Endothelial cell of umbilical vein (primary cell): ENCODE data around the gene RABEPK. TPM values are rescaled to one million over a fixed set of nuclear protein-coding genes. Genes with fewer than 3 reads are reported as not detected.

ENCODE experiments used
- BruUV-seq: library from RNA; stranded (reverse); fragments of 400-500 nt; replicated peaks from 2 replicates; lab custom pipeline; 2021; lab: Mats Ljungman, UMichigan
- CTCF ChIA-PET: fragments of 300-600, 350-600 bp; sonication (Branson Sonifier 250); formaldehyde crosslinking; loops from one replicate; lab custom pipeline; 2021; ENCODE audit warnings: antibody characterized with exemption, inconsistent platforms; lab: Charles Lee
- POLR2A ChIA-PET: fragments of 300-600, 350-600 bp; sonication (Branson Sonifier 250); formaldehyde crosslinking; loops from one replicate; lab custom pipeline; 2021; ENCODE audit warnings: antibody characterized with exemption, inconsistent platforms; lab: Charles Lee
- DNase-seq: peaks from one replicate; pipeline ENCODE4 v3.0.0-alpha.2; 2011; ENCODE audit warnings: low read depth, low spot score
- FAIRE-seq: peaks from 2 replicates; lab custom pipeline; 2011; peaks lifted over from hg19 to GRCh38; lab: Jason Lieb, UNC
- H2AFZ ChIP-seq: 2 replicates; pipeline ENCODE4 v1.6.0; 2012; ENCODE audit warnings: low read depth, low read length, control low read depth, inconsistent platforms
- H3K27ac ChIP-seq: 2 replicates; pipeline ENCODE4 v1.5.1; 2011; ENCODE audit warnings: low read depth, mild to moderate bottlenecking, control low read depth, low read length, moderate library complexity; ENCODE audit not compliant: insufficient read depth
- H3K27me3 ChIP-seq, 2 experiments: 2 replicates each; pipeline versions ENCODE4 v1.6.0 to v1.6.1; 2011; ENCODE audit warnings: low read length in 2 of 2, mixed read lengths in 1 of 2; ENCODE audit not compliant: control insufficient read depth in 2 of 2, insufficient read depth in 2 of 2
- H3K36me3 ChIP-seq, 2 experiments: 2 replicates in 1 of 2; 3 replicates in 1 of 2; pipeline ENCODE4 v1.5.1; 2011; ENCODE audit warnings: low read length in 2 of 2, mild to moderate bottlenecking in 1 of 2, moderate library complexity in 1 of 2; ENCODE audit not compliant: control insufficient read depth in 2 of 2, insufficient read depth in 2 of 2; ENCODE audit errors: extremely low read depth in 1 of 2
- H3K4me1 ChIP-seq: 3 replicates; pipeline ENCODE4 v1.5.1; 2011; ENCODE audit warnings: mild to moderate bottlenecking, low read length; ENCODE audit not compliant: control insufficient read depth, insufficient read depth; ENCODE audit errors: extremely low read depth
- H3K4me2 ChIP-seq: 2 replicates; pipeline ENCODE4 v1.6.1; 2011; ENCODE audit warnings: low read length, control low read depth, mixed read lengths; ENCODE audit not compliant: insufficient read depth
- H3K4me3 ChIP-seq, 3 experiments: fragments of 200-600 bp in 1 of 3; sonication (generic), shearing (Covaris generic) in 1 of 3; replicated peaks in 1 of 3; 2 replicates each; pipeline ENCODE4 v1.5.1; 2011 to 2016; ENCODE audit warnings: control low read depth in 3 of 3, low read length in 3 of 3, mild to moderate bottlenecking in 2 of 3, inconsistent platforms in 1 of 3, low read depth in 1 of 3, moderate library complexity in 1 of 3; ENCODE audit not compliant: insufficient read depth in 1 of 3
- H3K79me2 ChIP-seq: 2 replicates; pipeline ENCODE4 v1.6.0; 2012; ENCODE audit warnings: low read length, inconsistent platforms; ENCODE audit not compliant: control insufficient read depth, insufficient read depth
- H3K9ac ChIP-seq: replicated peaks from 2 replicates; pipeline ENCODE3; 2011; ENCODE audit warnings: low read length, control low read depth; ENCODE audit not compliant: insufficient read depth; ENCODE audit errors: extremely low read depth
- H3K9me1 ChIP-seq: replicated peaks from 3 replicates; pipeline ENCODE4 v1.6.0; 2011; ENCODE audit warnings: mild to moderate bottlenecking, low read length; ENCODE audit not compliant: control insufficient read depth, insufficient read depth; ENCODE audit errors: extremely low read depth
- H3K9me3 ChIP-seq: replicated peaks from 2 replicates; pipeline ENCODE4 v1.5.1; 2012; ENCODE audit warnings: low read length, inconsistent platforms; ENCODE audit not compliant: control insufficient read depth, insufficient read depth
- H4K20me1 ChIP-seq: replicated peaks from 2 replicates; pipeline ENCODE3; 2011; ENCODE audit warnings: mild to moderate bottlenecking, low read length; ENCODE audit not compliant: control insufficient read depth, insufficient read depth; ENCODE audit errors: extremely low read depth
- CTCF ChIP-seq, 2 donors: IDR thresholded peaks; 1 replicate in 1 of 2; 2 replicates in 1 of 2; pipeline ENCODE4 v1.5.1; 2011; ENCODE audit warnings: low read length in 2 of 2, mild to moderate bottlenecking in 2 of 2, moderate library complexity in 2 of 2, control low read depth in 1 of 2, inconsistent platforms in 1 of 2, low read depth in 1 of 2; ENCODE audit not compliant: insufficient read depth in 1 of 2; ENCODE audit errors: extremely low read depth in 1 of 2
- EZH2 ChIP-seq: IDR thresholded peaks from 2 replicates; pipeline ENCODE4 v1.6.1; 2012; ENCODE audit warnings: borderline replicate concordance, low read depth, mild to moderate bottlenecking, moderate library complexity, low read length, inconsistent platforms; ENCODE audit not compliant: severe bottlenecking
- FOS ChIP-seq: IDR thresholded peaks from 2 replicates; pipeline ENCODE4 v1.6.1; 2011; ENCODE audit warnings: mild to moderate bottlenecking, low read length, moderate library complexity, borderline replicate concordance; ENCODE audit not compliant: insufficient read depth
- GATA2 ChIP-seq: IDR thresholded peaks from 2 replicates; pipeline ENCODE4 v1.7.0; 2011; ENCODE audit warnings: low read depth, mild to moderate bottlenecking, moderate library complexity, mixed read lengths, low read length; ENCODE audit not compliant: insufficient read length, insufficient read depth
- JUN ChIP-seq: IDR thresholded peaks from 2 replicates; pipeline ENCODE4 v1.6.1; 2011; ENCODE audit warnings: borderline replicate concordance, low read depth; ENCODE audit not compliant: insufficient read length, insufficient read depth
- MYC ChIP-seq: IDR thresholded peaks from one replicate; pipeline ENCODE4 v1.6.1; 2011; ENCODE audit warnings: mild to moderate bottlenecking, low read depth, low read length
- POLR2A ChIP-seq: IDR thresholded peaks from 2 replicates; pipeline ENCODE4 v1.6.1; 2012; ENCODE audit warnings: low read depth, mild to moderate bottlenecking, control low read depth, low read length
- POLR2AphosphoS5 ChIP-seq: IDR thresholded peaks from 2 replicates; pipeline ENCODE4 v1.6.1; 2012; ENCODE audit warnings: low read depth, mild to moderate bottlenecking, control low read depth, low read length, moderate library complexity; ENCODE audit not compliant: insufficient read depth
- dilution Hi-C: fragments of 300-500 bp; cut with MboI; formaldehyde crosslinking; loops from one replicate; pipeline ENCODE4 v1.15.0; 2019; ENCODE audit warnings: low sequenced_read_pairs; ENCODE audit not compliant: extremely low pct_ligation_motif_present
- intact Hi-C: fragments of 100-400 bp; cut with micrococcal nuclease; formaldehyde crosslinking; loops from one replicate; pipeline ENCODE4 v1.10.0; 2022
- polyA plus RNA-seq, 4 experiments: library from polyadenylated mRNA; depleted of rRNA in 3 of 4; stranded (reverse) in 3 of 4; unstranded in 1 of 4; fragments of >200 nt; gene quantifications; 2 replicates each; pipeline versions ENCODE4 v1.2.1 to v1.2.3, GENCODE V29; 2011 to 2012; ENCODE audit warnings: missing spikeins in 1 of 4
- total RNA-seq: library from RNA; stranded (reverse); gene quantifications from 2 replicates; pipeline ENCODE4 v1.2.3, GENCODE V29; 2021
- TF ChIP-seq, protein P1 (sequence below): IDR thresholded peaks from 2 replicates; pipeline ENCODE4 v1.6.1; 2011; ENCODE audit not compliant: insufficient read depth, insufficient read length

The RABEPK gene
- total and polyA plus RNA-seq, 2 donors (not counting 3 experiments of a cell fraction or from before 2014, with no cell fraction given), result 18.2 to 23.0 TPM

DNA sequence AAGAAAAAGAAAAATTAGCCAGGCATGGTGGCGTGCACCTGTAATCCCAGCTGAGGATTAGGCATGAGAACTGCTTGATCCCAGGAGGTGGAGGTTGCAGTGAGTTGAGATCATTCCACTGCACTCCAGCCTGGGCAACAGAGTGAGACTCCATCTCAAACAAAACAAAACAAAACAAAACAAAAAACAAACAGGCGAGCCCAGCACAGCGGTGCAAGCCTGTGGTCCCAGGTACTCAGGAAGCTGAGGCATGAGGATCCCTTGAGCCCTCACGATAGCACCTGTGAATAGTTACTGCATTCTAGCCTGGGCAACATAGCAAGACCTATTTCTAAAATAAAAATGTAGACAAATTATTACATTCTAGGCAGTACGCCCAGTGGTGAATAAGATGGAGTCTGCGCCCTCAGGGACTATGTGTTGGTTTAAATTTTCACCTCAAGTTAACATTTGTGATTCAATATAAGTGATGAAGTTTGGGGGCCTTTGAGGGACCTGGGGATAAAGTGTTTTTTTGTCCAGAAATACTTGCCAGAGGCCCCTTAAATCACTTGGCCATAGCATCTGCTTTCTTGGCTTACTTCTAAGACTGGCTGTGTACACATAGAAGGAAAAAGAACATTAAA, 57.9 kb downstream of the RABEPK start:
- intact Hi-C loops, result no loop called here
- H3K27me3 ChIP-seq, result no peaks in the 10 kb centered on the region
- no peaks in the 10 kb centered on the region for H3K9me1 ChIP-seq
- dilution Hi-C loops, result no loop called here
- TF ChIP-seq GATA2 (no peak), MYC (no peak), FOS (no peak), POLR2A (no peak), JUN (no peak), CTCF (IDR thresholded peaks at IDR 0.05; ENCODE audit: extremely low read depth in 1 of 2, insufficient read depth in 1 of 2, low read depth in 1 of 2, low read length in 2 of 2) (no peak), POLR2AphosphoS5 (no peak), EZH2 (no peak)
- TF ChIP-seq, protein P1, sequence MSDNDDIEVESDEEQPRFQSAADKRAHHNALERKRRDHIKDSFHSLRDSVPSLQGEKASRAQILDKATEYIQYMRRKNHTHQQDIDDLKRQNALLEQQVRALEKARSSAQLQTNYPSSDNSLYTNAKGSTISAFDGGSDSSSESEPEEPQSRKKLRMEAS, result no peak
- no TSS peak for BruUV-seq
- DNase-seq (no peak), FAIRE-seq (peak; percentile 4)
- ChIA-PET POLR2A (no interaction called here), CTCF (interaction anchor here (1.8 kb wide), 1 partner anchor 104 kb away, joined by 5 read pairs; no protein-coding TSS in a partner anchor)
- no peak overlapping the region for H3K4me2 ChIP-seq
- H2AFZ ChIP-seq, result no peak overlapping the region
- no peak overlapping the region for H3K4me3 ChIP-seq
- H3K36me3 ChIP-seq, result no peaks in the 10 kb centered on the region
- peaks cover 16% of the 10 kb centered on the region for H3K79me2 ChIP-seq
- no peaks in the 10 kb centered on the region for H4K20me1 ChIP-seq
- H3K27ac ChIP-seq, result no peak overlapping the region
- no peak overlapping the region for H3K9ac ChIP-seq
- H3K4me1 ChIP-seq, result peaks cover 11% of the 10 kb centered on the region
- no peaks in the 10 kb centered on the region for H3K9me3 ChIP-seq
